Gastroesophageal sphincter (tissue), 3 donors: ENCODE data around the gene OSGEP.

Experiments
- CTCF ChIP-seq, 4 experiments: fragments of 200-600 bp in 2 of 4; fragments of 450-650 bp in 2 of 4; sonication (generic) in 1 of 4; IDR thresholded peaks; one replicate each; pipeline ENCODE4 v1.5.1; 2017 to 2019; ENCODE audit warnings: antibody characterized with exemption in 4 of 4, mild to moderate bottlenecking in 2 of 4, moderate library complexity in 2 of 4
- POLR2AphosphoS5 ChIP-seq: sonication (generic); formaldehyde crosslinking; IDR thresholded peaks from one replicate; pipeline ENCODE4 v1.6.1; 2017; ENCODE audit warnings: antibody characterized with exemption

- TF ChIP-seq CTCF (IDR thresholded peaks at IDR 0.05) (no peak), POLR2AphosphoS5 (no peak)
Observed at GRCh38 chr14:20428802-20429201, 25.8 kb downstream of the OSGEP start.
